Neural progenitor cell (in vitro differentiated cells): Measurements from ENCODE around the gene ANKS1B.

Experiments
- CTCF ChIP-seq: fragments of 200-600 bp; sonication (generic); IDR thresholded peaks from 2 replicates; pipeline ENCODE4 v1.5.1; 2017; ENCODE audit warnings: antibody characterized with exemption, mild to moderate bottlenecking
- EZH2phosphoT487 ChIP-seq: fragments of 200-600 bp; sonication (generic); IDR thresholded peaks from 2 replicates; pipeline ENCODE4 v1.6.1; 2017; ENCODE audit warnings: antibody characterized with exemption

- TF ChIP-seq CTCF (no peak), EZH2phosphoT487 (no peak)
These were observed 856.4 kb downstream of the ANKS1B start for GRCh38 chr12:99128246-99128802.
